ENCODE data around the gene RAI2. TPM values are rescaled to one million over a fixed set of nuclear protein-coding genes. Genes with fewer than 3 reads are reported as not detected.
"Not testable (repeated sequence)": the region's sequence is repeated elsewhere in the genome, so short reads cannot be mapped to it uniquely, and the experiment has no call there.

The RAI2 gene
- total RNA-seq, 5 donors from 2014 or later (not counting 1 experiment from before 2014, with no cell fraction given): 0.76 to 2.3 (median 1.3) TPM

GRCh38 chrX:17786554-17787347 is 74.3 kb downstream of the RAI2 start:
- DNase-seq; ATAC-seq (replicated peaks in 1 of 4); H3K27ac Mint-ChIP-seq; POLR2A ChIA-PET; H3K9me3 ChIP-seq; H3K27ac ChIP-seq (ENCODE audit: low read length); H3K36me3 ChIP-seq (ENCODE audit: control insufficient read depth in 2 of 2, extremely low read depth in 1 of 2, insufficient read depth in 1 of 2, low read length in 1 of 2); H3K27me3 Mint-ChIP-seq; H3K36me3 Mint-ChIP-seq; H3K27me3 ChIP-seq (replicated peaks in 1 of 2; ENCODE audit: control insufficient read depth in 2 of 2, extremely low read depth in 1 of 2, insufficient read depth in 2 of 2, low read length in 1 of 2); H3K4me1 ChIP-seq (ENCODE audit: control insufficient read depth in 1 of 2, extremely low read depth in 1 of 2, insufficient read depth in 2 of 2, low read length in 2 of 2); H3K9me3 Mint-ChIP-seq; H3K4me3 ChIP-seq (ENCODE audit: control insufficient read depth in 1 of 2, extremely low read depth in 1 of 2, low read length in 1 of 2): not testable (repeated sequence)
- H3K4me3 Mint-ChIP-seq: peak overlapping the region in 1 of 3 donors; percentile 49
- no CpG with 5 or more reads among the region's 31 CpGs for WGBS (ENCODE audit: insufficient coverage)
- CTCF ChIA-PET: interaction anchor here in 1 of 2 donors (0.6 kb wide), 1 partner anchor 1167 kb away, joined by 3 read pairs; no protein-coding TSS in a partner anchor
- peaks cover 8 to 16% (median 14%) of the 10 kb centered on the region in 3 donors for H3K4me1 Mint-ChIP-seq

- Mint-ChIP-seq H3K9me3 (peaks cover 0 to 3% (median 0%) of the 10 kb centered on the region in 3 donors), H3K4me1 (peaks cover 16 to 28% (median 21%) of the 10 kb centered on the region in 3 donors), H3K4me3 (peak overlapping the region in 1 of 3 donors; percentile 41), H3K27ac (peak overlapping the region in 1 of 2 donors; percentile 91), H3K36me3 (no peaks in the 10 kb centered on the region), H3K27me3 (no peaks in the 10 kb centered on the region)
- ChIA-PET POLR2A (no interaction called here), CTCF (interaction anchor here in 1 of 2 donors (0.8 kb wide), 1 partner anchor 33 kb away, joined by 3 read pairs; no protein-coding TSS in a partner anchor)
- DNase-seq: peak in 1 of 35 experiments; percentile 10
- peak; percentile 31 to 74 (median 68) for ATAC-seq (replicated peaks in 1 of 4)
- Histone ChIP-seq H3K9me3 (no peaks in the 10 kb centered on the region), H3K27ac (ENCODE audit: low read length) (no peak overlapping the region), H3K4me3 (ENCODE audit: control insufficient read depth in 1 of 2, extremely low read depth in 1 of 2, low read length in 1 of 2) (no peak overlapping the region), H3K27me3 (replicated peaks in 1 of 2; ENCODE audit: control insufficient read depth in 2 of 2, extremely low read depth in 1 of 2, insufficient read depth in 2 of 2, low read length in 1 of 2) (no peaks in the 10 kb centered on the region), H3K36me3 (ENCODE audit: control insufficient read depth in 2 of 2, extremely low read depth in 1 of 2, insufficient read depth in 1 of 2, low read length in 1 of 2) (no peaks in the 10 kb centered on the region), H3K4me1 (ENCODE audit: control insufficient read depth in 1 of 2, extremely low read depth in 1 of 2, insufficient read depth in 2 of 2, low read length in 2 of 2) (peaks cover 0 to 6% of the 10 kb centered on the region in 2 experiments)
- 20% methylated on average over 1 of the region's 4 CpGs for WGBS (ENCODE audit: insufficient coverage)
These were observed 81.7 kb downstream of the RAI2 start for GRCh38 chrX:17779434-17779833.

- H3K4me1 Mint-ChIP-seq: peaks cover 16 to 28% (median 21%) of the 10 kb centered on the region in 3 donors
- no peaks in the 10 kb centered on the region for H3K36me3 ChIP-seq (ENCODE audit: control insufficient read depth in 2 of 2, extremely low read depth in 1 of 2, insufficient read depth in 1 of 2, low read length in 1 of 2)
- DNase-seq (no peak), ATAC-seq (replicated peaks in 1 of 4) (peak in 1 of 4 experiments; percentile 55)
- WGBS (ENCODE audit: insufficient coverage): no CpG with 5 or more reads among the region's 2 CpGs
- H3K4me3 ChIP-seq (ENCODE audit: control insufficient read depth in 1 of 2, extremely low read depth in 1 of 2, low read length in 1 of 2): no peak overlapping the region
- H3K4me1 ChIP-seq (ENCODE audit: control insufficient read depth in 1 of 2, extremely low read depth in 1 of 2, insufficient read depth in 2 of 2, low read length in 2 of 2): peaks cover under 1 to 6% of the 10 kb centered on the region in 2 experiments
- CTCF ChIA-PET: no interaction called here
- H3K9me3 Mint-ChIP-seq: peaks cover 0 to 3% (median 0%) of the 10 kb centered on the region in 3 donors
- H3K27me3 Mint-ChIP-seq: no peaks in the 10 kb centered on the region
- H3K27me3 ChIP-seq (replicated peaks in 1 of 2; ENCODE audit: control insufficient read depth in 2 of 2, extremely low read depth in 1 of 2, insufficient read depth in 2 of 2, low read length in 1 of 2): no peaks in the 10 kb centered on the region
- peak overlapping the region in 1 of 3 donors; percentile 41 for H3K4me3 Mint-ChIP-seq
- POLR2A ChIA-PET: no interaction called here
- no peaks in the 10 kb centered on the region for H3K9me3 ChIP-seq
- H3K36me3 Mint-ChIP-seq: no peaks in the 10 kb centered on the region
- H3K27ac ChIP-seq (ENCODE audit: low read length): no peak overlapping the region
- H3K27ac Mint-ChIP-seq: peak overlapping the region; percentile 24 to 91
These were observed 82.1 kb downstream of the RAI2 start for GRCh38 chrX:17778997-17779396.

GRCh38 chrX:17774053-17774452 is 87.0 kb downstream of the RAI2 start:
- Histone ChIP-seq H3K4me1 (ENCODE audit: control insufficient read depth in 1 of 2, extremely low read depth in 1 of 2, insufficient read depth in 2 of 2, low read length in 2 of 2) (peaks cover 27 to 32% of the 10 kb centered on the region in 2 experiments), H3K9me3 (no peaks in the 10 kb centered on the region), H3K4me3 (ENCODE audit: control insufficient read depth in 1 of 2, extremely low read depth in 1 of 2, low read length in 1 of 2) (no peak overlapping the region), H3K36me3 (ENCODE audit: control insufficient read depth in 2 of 2, extremely low read depth in 1 of 2, insufficient read depth in 1 of 2, low read length in 1 of 2) (no peaks in the 10 kb centered on the region), H3K27me3 (replicated peaks in 1 of 2; ENCODE audit: control insufficient read depth in 2 of 2, extremely low read depth in 1 of 2, insufficient read depth in 2 of 2, low read length in 1 of 2) (no peaks in the 10 kb centered on the region), H3K27ac (ENCODE audit: low read length) (no peak overlapping the region)
- no peak for DNase-seq
- no CpG with 5 or more reads among the region's 1 CpG for WGBS (ENCODE audit: insufficient coverage)
- Mint-ChIP-seq H3K36me3 (no peaks in the 10 kb centered on the region), H3K27ac (no peak overlapping the region), H3K4me3 (no peak overlapping the region), H3K4me1 (peaks cover 6 to 18% (median 12%) of the 10 kb centered on the region in 3 donors), H3K27me3 (no peaks in the 10 kb centered on the region), H3K9me3 (no peaks in the 10 kb centered on the region)
- ATAC-seq (replicated peaks in 1 of 4): no peak
- ChIA-PET CTCF (no interaction called here), POLR2A (no interaction called here)

GRCh38 chrX:17773221-17773876 is 87.7 kb downstream of the RAI2 start:
- Mint-ChIP-seq H3K4me3 (no peak overlapping the region), H3K27ac (no peak overlapping the region), H3K9me3 (no peaks in the 10 kb centered on the region), H3K27me3 (no peaks in the 10 kb centered on the region), H3K4me1 (peaks cover 0 to 12% (median 8%) of the 10 kb centered on the region in 3 donors), H3K36me3 (no peaks in the 10 kb centered on the region)
- no peaks in the 10 kb centered on the region for H3K36me3 ChIP-seq (ENCODE audit: control insufficient read depth in 2 of 2, extremely low read depth in 1 of 2, insufficient read depth in 1 of 2, low read length in 1 of 2)
- no peaks in the 10 kb centered on the region for H3K9me3 ChIP-seq
- 43% methylated on average over 8 of the region's 8 CpGs for WGBS (ENCODE audit: insufficient coverage)
- CTCF ChIA-PET: no interaction called here
- POLR2A ChIA-PET: no interaction called here
- DNase-seq (no peak), ATAC-seq (replicated peaks in 1 of 4) (peak; percentile 46 to 66 (median 55))
- no peaks in the 10 kb centered on the region for H3K27me3 ChIP-seq (replicated peaks in 1 of 2; ENCODE audit: control insufficient read depth in 2 of 2, extremely low read depth in 1 of 2, insufficient read depth in 2 of 2, low read length in 1 of 2)
- peaks cover 27 to 32% of the 10 kb centered on the region in 2 experiments for H3K4me1 ChIP-seq (ENCODE audit: control insufficient read depth in 1 of 2, extremely low read depth in 1 of 2, insufficient read depth in 2 of 2, low read length in 2 of 2)
- H3K4me3 ChIP-seq (ENCODE audit: control insufficient read depth in 1 of 2, extremely low read depth in 1 of 2, low read length in 1 of 2): no peak overlapping the region
- no peak overlapping the region for H3K27ac ChIP-seq (ENCODE audit: low read length)

- Histone ChIP-seq H3K4me1 (ENCODE audit: control insufficient read depth in 1 of 2, extremely low read depth in 1 of 2, insufficient read depth in 2 of 2, low read length in 2 of 2) (peaks cover 32 to 44% of the 10 kb centered on the region in 2 experiments), H3K36me3 (ENCODE audit: control insufficient read depth in 2 of 2, extremely low read depth in 1 of 2, insufficient read depth in 1 of 2, low read length in 1 of 2) (no peaks in the 10 kb centered on the region), H3K27me3 (replicated peaks in 1 of 2; ENCODE audit: control insufficient read depth in 2 of 2, extremely low read depth in 1 of 2, insufficient read depth in 2 of 2, low read length in 1 of 2) (no peaks in the 10 kb centered on the region), H3K9me3 (no peaks in the 10 kb centered on the region), H3K4me3 (ENCODE audit: control insufficient read depth in 1 of 2, extremely low read depth in 1 of 2, low read length in 1 of 2) (no peak overlapping the region), H3K27ac (ENCODE audit: low read length) (no peak overlapping the region)
- ATAC-seq (replicated peaks in 1 of 4) (peak; percentile 51 to 76 (median 68)), DNase-seq (peak in 3 of 35 experiments; percentile 3 to 16 (median 8))
- Mint-ChIP-seq H3K27me3 (no peaks in the 10 kb centered on the region), H3K27ac (no peak overlapping the region), H3K4me1 (no peaks in the 10 kb centered on the region), H3K36me3 (no peaks in the 10 kb centered on the region), H3K9me3 (no peaks in the 10 kb centered on the region), H3K4me3 (no peak overlapping the region)
- 0% methylated on average over 2 of the region's 3 CpGs for WGBS (ENCODE audit: insufficient coverage)
- ChIA-PET POLR2A (no interaction called here), CTCF (no interaction called here)
These were observed 91.3 kb downstream of the RAI2 start for GRCh38 chrX:17769701-17770269.
